ENCODE data around the gene MARCHF3. TPM values are rescaled to one million over a fixed set of nuclear protein-coding genes. Genes with fewer than 3 reads are reported as not detected.

MARCHF3 gene
- total and polyA plus RNA-seq, 2 of the 13 experiments (the other 11 are each of a cell fraction or from before 2014, with no cell fraction given) = 4.8 to 11.9 TPM

GRCh38 chr5:127030259-127031146 lies at the start of gene MARCHF3 (continued):
- TF ChIP-seq PRPF4 (IDR thresholded peaks at IDR 0.05; ENCODE audit: low read depth, low read length, poor library complexity, severe bottlenecking) (no peak), CEBPZ (IDR thresholded peaks at IDR 0.05; ENCODE audit: low read length) (no peak), NFYB (CRISPR knock-in tag; IDR thresholded peaks at IDR 0.05) (peak; percentile 93), ZNF20 (CRISPR knock-in tag; IDR thresholded peaks at IDR 0.05) (no peak), ZNF513 (CRISPR knock-in tag; conservative IDR thresholded peaks at IDR 0.05) (no peak), TIGD3 (CRISPR knock-in tag; IDR thresholded peaks at IDR 0.05; ENCODE audit: borderline replicate concordance) (no peak), ZNF275 (CRISPR knock-in tag; IDR thresholded peaks at IDR 0.05; ENCODE audit: borderline replicate concordance) (no peak; the same call in 1 of the 2 replicates), SNAPC5 (CRISPR knock-in tag; IDR thresholded peaks at IDR 0.05; ENCODE audit: borderline replicate concordance) (0 out of 2 replicates have a peak, but pooled peaks have one; percentile 63), TAF1 (CRISPR knock-in tag; IDR thresholded peaks at IDR 0.05) (peak; percentile 97), MAF1 (CRISPR knock-in tag; IDR thresholded peaks at IDR 0.05; ENCODE audit: borderline replicate concordance) (no peak), ZNF317 (CRISPR knock-in tag; IDR thresholded peaks at IDR 0.05) (no peak), SALL1 (CRISPR knock-in tag; IDR thresholded peaks at IDR 0.05) (peak; percentile 75), NR2F2 (IDR thresholded peaks at IDR 0.05; ENCODE audit: borderline replicate concordance, low read depth) (no peak), ZNF234 (CRISPR knock-in tag; conservative IDR thresholded peaks at IDR 0.05) (no peak), ZNF556 (CRISPR knock-in tag; IDR thresholded peaks at IDR 0.05; ENCODE audit: borderline replicate concordance) (no peak), ZNF776 (CRISPR knock-in tag; IDR thresholded peaks at IDR 0.05) (no peak; the same call in 1 of the 2 replicates), ZNF367 (CRISPR knock-in tag; IDR thresholded peaks at IDR 0.05; ENCODE audit: borderline replicate concordance) (peak; percentile 77; the same call in 1 of the 2 replicates), ZNF33B (CRISPR knock-in tag; IDR thresholded peaks at IDR 0.05) (peak; percentile 85), ZNF766 (CRISPR knock-in tag; IDR thresholded peaks at IDR 0.05; ENCODE audit: borderline replicate concordance) (no peak; the same call in 1 of the 2 replicates)
